ENCODE measurements around the gene PLN.

DNA sequence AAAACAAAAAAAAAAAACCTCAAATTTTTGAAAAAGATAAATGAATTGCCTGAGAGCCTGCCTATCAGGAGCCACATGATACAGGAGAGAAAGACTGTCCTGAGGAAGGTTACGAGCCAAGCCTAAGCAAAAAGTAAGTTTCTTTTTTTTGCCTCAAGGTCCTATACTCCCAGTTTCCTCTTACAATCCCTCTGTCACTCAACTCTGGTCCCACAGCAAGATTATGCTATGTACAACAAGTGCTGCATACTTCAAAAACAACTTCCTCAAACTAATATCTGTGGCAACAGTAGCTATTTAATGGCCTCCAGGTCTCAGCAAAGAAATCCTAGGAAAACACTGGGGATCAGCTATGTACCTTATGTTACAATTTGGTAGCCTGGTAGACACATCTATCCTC, 46.8 kb downstream of the PLN start:
- TF ChIP-seq, protein P1, sequence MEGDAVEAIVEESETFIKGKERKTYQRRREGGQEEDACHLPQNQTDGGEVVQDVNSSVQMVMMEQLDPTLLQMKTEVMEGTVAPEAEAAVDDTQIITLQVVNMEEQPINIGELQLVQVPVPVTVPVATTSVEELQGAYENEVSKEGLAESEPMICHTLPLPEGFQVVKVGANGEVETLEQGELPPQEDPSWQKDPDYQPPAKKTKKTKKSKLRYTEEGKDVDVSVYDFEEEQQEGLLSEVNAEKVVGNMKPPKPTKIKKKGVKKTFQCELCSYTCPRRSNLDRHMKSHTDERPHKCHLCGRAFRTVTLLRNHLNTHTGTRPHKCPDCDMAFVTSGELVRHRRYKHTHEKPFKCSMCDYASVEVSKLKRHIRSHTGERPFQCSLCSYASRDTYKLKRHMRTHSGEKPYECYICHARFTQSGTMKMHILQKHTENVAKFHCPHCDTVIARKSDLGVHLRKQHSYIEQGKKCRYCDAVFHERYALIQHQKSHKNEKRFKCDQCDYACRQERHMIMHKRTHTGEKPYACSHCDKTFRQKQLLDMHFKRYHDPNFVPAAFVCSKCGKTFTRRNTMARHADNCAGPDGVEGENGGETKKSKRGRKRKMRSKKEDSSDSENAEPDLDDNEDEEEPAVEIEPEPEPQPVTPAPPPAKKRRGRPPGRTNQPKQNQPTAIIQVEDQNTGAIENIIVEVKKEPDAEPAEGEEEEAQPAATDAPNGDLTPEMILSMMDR (IDR thresholded peaks at IDR 0.05), result no peak
- no peak for TF ChIP-seq POLR2AphosphoS5 (IDR thresholded peaks at IDR 0.05)
- TF ChIP-seq POLR2A (IDR thresholded peaks at IDR 0.05), result no peak
